Endothelial cell of umbilical vein (primary cell): Measurements from ENCODE around the gene PLXND1.

Experiments used
- CTCF ChIP-seq, 2 donors: IDR thresholded peaks; 1 replicate in 1 of 2; 2 replicates in 1 of 2; pipeline ENCODE4 v1.5.1; 2011; ENCODE audit warnings: low read length in 2 of 2, mild to moderate bottlenecking in 2 of 2, moderate library complexity in 2 of 2, control low read depth in 1 of 2, inconsistent platforms in 1 of 2, low read depth in 1 of 2; ENCODE audit not compliant: insufficient read depth in 1 of 2; ENCODE audit errors: extremely low read depth in 1 of 2
- EZH2 ChIP-seq: IDR thresholded peaks from 2 replicates; pipeline ENCODE4 v1.6.1; 2012; ENCODE audit warnings: borderline replicate concordance, low read depth, mild to moderate bottlenecking, moderate library complexity, low read length, inconsistent platforms; ENCODE audit not compliant: severe bottlenecking
- POLR2A ChIP-seq: IDR thresholded peaks from 2 replicates; pipeline ENCODE4 v1.6.1; 2012; ENCODE audit warnings: low read depth, mild to moderate bottlenecking, control low read depth, low read length
- POLR2AphosphoS5 ChIP-seq: IDR thresholded peaks from 2 replicates; pipeline ENCODE4 v1.6.1; 2012; ENCODE audit warnings: low read depth, mild to moderate bottlenecking, control low read depth, low read length, moderate library complexity; ENCODE audit not compliant: insufficient read depth

- no peak for TF ChIP-seq POLR2A
- no peak for TF ChIP-seq CTCF (IDR thresholded peaks at IDR 0.05; ENCODE audit: extremely low read depth in 1 of 2, insufficient read depth in 1 of 2, low read depth in 1 of 2, low read length in 2 of 2)
- no peak for TF ChIP-seq POLR2AphosphoS5
- TF ChIP-seq EZH2 = no peak
Observed at GRCh38 chr3:129572603-129573002, 33.9 kb downstream of the PLXND1 start.
